GM12878 (cell line): ENCODE measurements around the gene SPAG9. TPM values are rescaled to one million over a fixed set of nuclear protein-coding genes. Genes with fewer than 3 reads are reported as not detected.
A peak's percentile ranks its signal among the peaks of the same experiment; 100 is the strongest.

Source experiments
- BACH1 ChIP-seq: fragments of 450-650 bp; IDR thresholded peaks from 2 replicates; pipeline ENCODE4 v1.6.1; 2017; ENCODE audit warnings: mild to moderate bottlenecking, borderline replicate concordance
- CHD4 ChIP-seq: fragments of 200-600 bp; sonication (generic); IDR thresholded peaks from 2 replicates; pipeline ENCODE4 v1.6.1; 2016; ENCODE audit warnings: mild to moderate bottlenecking
- FOXM1 ChIP-seq: IDR thresholded peaks from 2 replicates; pipeline ENCODE4 v1.6.1; 2012; ENCODE audit warnings: low read depth, mild to moderate bottlenecking, inconsistent platforms, low read length, moderate library complexity
- GATAD2B ChIP-seq: fragments of 450-650 bp; conservative IDR thresholded peaks from 2 replicates; pipeline ENCODE4 v1.6.1; 2017; ENCODE audit warnings: low read depth, mild to moderate bottlenecking, moderate library complexity
- HDAC2 ChIP-seq: fragments of 200-600 bp; sonication (generic); IDR thresholded peaks from 2 replicates; pipeline ENCODE4 v1.6.1; 2017
- HDAC6 ChIP-seq: fragments of 200-600 bp; sonication (generic); IDR thresholded peaks from one replicate; pipeline ENCODE4 v1.8.0; 2017; ENCODE audit warnings: antibody characterized with exemption; ENCODE audit not compliant: unreplicated experiment
- HDGF ChIP-seq: fragments of 450-650 bp; IDR thresholded peaks from 2 replicates; pipeline ENCODE4 v1.6.1; 2016; ENCODE audit warnings: antibody characterized with exemption
- IKZF1 ChIP-seq: fragments of 450-650 bp; conservative IDR thresholded peaks from 2 replicates; pipeline ENCODE4 v1.6.1; 2017; ENCODE audit warnings: antibody characterized with exemption, mild to moderate bottlenecking
- KAT2A ChIP-seq: conservative IDR thresholded peaks from 2 replicates; pipeline ENCODE4 v1.6.1; 2011; ENCODE audit warnings: low read depth, low read length; ENCODE audit not compliant: control insufficient read depth
- KDM1A ChIP-seq: fragments of 200-600 bp; sonication (generic); IDR thresholded peaks from 2 replicates; pipeline ENCODE4 v1.6.1; 2016; ENCODE audit warnings: borderline replicate concordance
- NKRF ChIP-seq: fragments of 450-650 bp; conservative IDR thresholded peaks from 2 replicates; pipeline ENCODE4 v1.6.1; 2017; ENCODE audit warnings: mild to moderate bottlenecking, moderate library complexity
- PKNOX1 ChIP-seq: fragments of 450-650 bp; IDR thresholded peaks from 2 replicates; pipeline ENCODE4 v1.6.1; 2016; ENCODE audit warnings: mild to moderate bottlenecking
- PML ChIP-seq: IDR thresholded peaks from 2 replicates; pipeline ENCODE4 v1.6.1; 2012; ENCODE audit warnings: low read length, inconsistent platforms
- POLR2AphosphoS2 ChIP-seq: IDR thresholded peaks from 2 replicates; pipeline ENCODE4 v1.6.1; 2011; ENCODE audit warnings: low read depth, mild to moderate bottlenecking, low read length, improper control_type of control experiment, moderate library complexity
- POLR2AphosphoS5 ChIP-seq: IDR thresholded peaks from 2 replicates; pipeline ENCODE4 v1.6.1; 2011; ENCODE audit warnings: mild to moderate bottlenecking, low read length, inconsistent platforms
- SIN3A ChIP-seq: IDR thresholded peaks from 2 replicates; pipeline ENCODE4 v1.6.1; 2012; ENCODE audit warnings: low read depth, low read length, improper control_type of control experiment
- TCF7 ChIP-seq: IDR thresholded peaks from 2 replicates; pipeline ENCODE4 v1.6.1; 2014; ENCODE audit warnings: antibody characterized with exemption, borderline replicate concordance
- ZBTB33 ChIP-seq: fragments of 450-650 bp; IDR thresholded peaks from 2 replicates; pipeline ENCODE4 v1.6.1; 2017; ENCODE audit warnings: mild to moderate bottlenecking
- ZBTB4 ChIP-seq: fragments of 450-650 bp; formaldehyde crosslinking; IDR thresholded peaks from 2 replicates; pipeline ENCODE4 v1.4.0; 2022; ENCODE audit warnings: mild to moderate bottlenecking, moderate library complexity
- ZNF274 ChIP-seq: IDR thresholded peaks from one replicate; pipeline ENCODE4 v1.8.0; 2011; ENCODE audit not compliant: insufficient read length, insufficient read depth
- ZSCAN29 ChIP-seq: fragments of 450-650 bp; IDR thresholded peaks from 2 replicates; pipeline ENCODE4 v1.6.1; 2017; ENCODE audit warnings: mild to moderate bottlenecking, moderate library complexity
- polyA plus RNA-seq, 11 experiments: library from polyadenylated mRNA; depleted of rRNA in 4 of 11; unstranded in 6 of 11; stranded (reverse) in 5 of 11; fragments of >200 nt; fragmentation: Nextera tagmentation in 4 of 11; fragmentation: Illumina TruSeq in 1 of 11; extraction: Ambion mirVana in 4 of 11; extraction: Trizol in 1 of 11; gene quantifications; 1 replicate in 1 of 11; 2 replicates in 10 of 11; pipeline versions ENCODE4 v1.2.1 to v1.2.3, GENCODE V29; 2011 to 2016; ENCODE audit warnings: inconsistent platforms in 2 of 11, missing spikeins in 2 of 11, low read depth in 1 of 11
- total RNA-seq, 4 experiments: library from RNA; depleted of rRNA in 3 of 4; stranded (reverse); fragments of >200 nt in 3 of 4; fragmentation: Illumina TruSeq in 1 of 4; extraction: Trizol in 1 of 4; gene quantifications; 2 replicates each; pipeline versions ENCODE4 v1.2.1 to v1.2.3, GENCODE V29; 2013 to 2021

The SPAG9 gene
- total and polyA plus RNA-seq, 10 of the 15 experiments (the other 5 are each of a cell fraction or from before 2014, with no cell fraction given): 6.6 to 42.0 (median 24.9) TPM

GRCh38 chr17:51121620-51122472 lies 1.2 kb upstream of the SPAG9 start (continued):
- no peak for TF ChIP-seq ZBTB33
- peak; percentile 25; the same call in 1 of the 2 replicates for TF ChIP-seq PML
- TF ChIP-seq ZNF274: no peak
- TF ChIP-seq HDGF: peak; percentile 60; the same call in 1 of the 2 replicates
- peak; percentile 69 for TF ChIP-seq POLR2AphosphoS2
- TF ChIP-seq PKNOX1: no peak
- TF ChIP-seq TCF7: no peak
- peak; percentile 90 for TF ChIP-seq IKZF1
- no peak for TF ChIP-seq CHD4
- no peak for TF ChIP-seq KAT2A
- no peak for TF ChIP-seq HDAC6
- no peak for TF ChIP-seq FOXM1
- no peak for TF ChIP-seq ZBTB4 (CRISPR knock-in tag)
- TF ChIP-seq SIN3A: peak; percentile 52; the same call in 1 of the 2 replicates
- TF ChIP-seq BACH1: peak; percentile 89
- no peak for TF ChIP-seq HDAC2
- TF ChIP-seq GATAD2B: no peak
- TF ChIP-seq NKRF: peak; percentile 48; the same call in 1 of the 2 replicates
- peak; percentile 89 for TF ChIP-seq POLR2AphosphoS5
- no peak for TF ChIP-seq ZSCAN29
- TF ChIP-seq KDM1A: no peak
